GM23338 (cell line): Measurements from ENCODE around the gene TYMS. TPM values are rescaled to one million over a fixed set of nuclear protein-coding genes. Genes with fewer than 3 reads are reported as not detected.

Experiments used
- ATAC-seq: fragments of 200-7000 bp; cut with Tn5 transposase; 3 replicates; pipeline ENCODE4 v1.9.1; 2020
- DNase-seq: peaks from one replicate; pipeline ENCODE4 v3.0.0-alpha.2; 2015; ENCODE audit warnings: low spot score
- H2AFZ ChIP-seq: fragments of 200-600 bp; sonication (generic); 2 replicates; pipeline ENCODE4 v1.8.0; 2016; ENCODE audit warnings: antibody characterized with exemption, mild to moderate bottlenecking, moderate library complexity
- H3F3A ChIP-seq: fragments of 200-600 bp; sonication (generic); replicated peaks from 2 replicates; pipeline ENCODE4 v1.8.0; 2017; ENCODE audit warnings: antibody characterized with exemption, mixed run types, low read depth
- H3K27ac ChIP-seq: fragments of 200-600 bp; sonication (generic); 2 replicates; pipeline ENCODE4 v1.6.1; 2016; ENCODE audit warnings: low read depth
- H3K27me3 ChIP-seq: fragments of 200-600 bp; sonication (generic); 2 replicates; pipeline ENCODE4 v1.8.0; 2016; ENCODE audit warnings: mild to moderate bottlenecking, mixed run types, moderate library complexity; ENCODE audit not compliant: insufficient read depth
- H3K36me3 ChIP-seq: fragments of 200-600 bp; sonication (generic); 2 replicates; pipeline ENCODE4 v1.8.0; 2016; ENCODE audit warnings: mild to moderate bottlenecking; ENCODE audit not compliant: insufficient read depth
- H3K4me1 ChIP-seq: fragments of 200-600 bp; sonication (generic); 2 replicates; pipeline ENCODE4 v1.8.0; 2016; ENCODE audit warnings: mild to moderate bottlenecking, moderate library complexity; ENCODE audit not compliant: insufficient read depth
- H3K4me2 ChIP-seq: fragments of 200-600 bp; sonication (generic); 2 replicates; pipeline ENCODE4 v1.7.1; 2017; ENCODE audit warnings: mixed run types
- H3K4me3 ChIP-seq: fragments of 200-600 bp; sonication (generic); 2 replicates; pipeline ENCODE4 v1.6.1; 2016; ENCODE audit warnings: mixed run types
- H3K79me2 ChIP-seq: fragments of 200-600 bp; sonication (generic); replicated peaks from 2 replicates; pipeline ENCODE4 v1.8.0; 2017; ENCODE audit warnings: mild to moderate bottlenecking; ENCODE audit not compliant: insufficient read depth
- H3K9me2 ChIP-seq: fragments of 200-600 bp; sonication (generic); 2 replicates; pipeline ENCODE4 v1.8.0; 2017; ENCODE audit not compliant: insufficient read depth
- H4K20me1 ChIP-seq: fragments of 200-600 bp; sonication (generic); replicated peaks from 2 replicates; pipeline ENCODE4 v1.8.0; 2017; ENCODE audit warnings: mild to moderate bottlenecking; ENCODE audit not compliant: insufficient read depth
- H3K27ac Mint-ChIP-seq: 2 replicates; pipeline ENCODE4 v1.8.0; 2020; ENCODE audit warnings: inconsistent platforms, mild to moderate bottlenecking, moderate library complexity, mixed read lengths
- H3K27me3 Mint-ChIP-seq: 3 replicates; pipeline ENCODE4 v1.8.0; 2022; ENCODE audit warnings: low read depth, mild to moderate bottlenecking, moderate library complexity, mixed read lengths, inconsistent platforms; ENCODE audit not compliant: insufficient read depth, poor library complexity
- H3K36me3 Mint-ChIP-seq: 3 replicates; pipeline ENCODE4 v1.8.0; 2021; ENCODE audit warnings: low read depth, mild to moderate bottlenecking, inconsistent platforms, moderate library complexity, mixed read lengths
- H3K4me1 Mint-ChIP-seq: 3 replicates; pipeline ENCODE4 v1.8.0; 2020; ENCODE audit warnings: mild to moderate bottlenecking, inconsistent platforms, mixed read lengths
- H3K4me3 Mint-ChIP-seq: 3 replicates; pipeline ENCODE4 v1.8.0; 2021; ENCODE audit warnings: moderate library complexity, mild to moderate bottlenecking, inconsistent platforms, mixed read lengths
- H3K9me3 Mint-ChIP-seq: 3 replicates; pipeline ENCODE4 v1.8.0; 2020; ENCODE audit warnings: moderate library complexity, mild to moderate bottlenecking, inconsistent platforms, mixed read lengths
- CTCF ChIP-seq, 2 experiments: fragments of 200-600 bp in 1 of 2; sonication (generic) in 1 of 2; conservative IDR thresholded peaks; 2 replicates each; pipeline versions ENCODE4 v1.5.1 to v1.6.1; 2016 to 2017; ENCODE audit warnings: antibody characterized with exemption in 2 of 2, low read depth in 2 of 2, mild to moderate bottlenecking in 2 of 2, moderate library complexity in 1 of 2
- EZH2phosphoT487 ChIP-seq: fragments of 200-600 bp; sonication (generic); IDR thresholded peaks from one replicate; pipeline ENCODE4 v1.8.1; 2018; ENCODE audit warnings: antibody characterized with exemption; ENCODE audit not compliant: unreplicated experiment
- POLR2AphosphoS5 ChIP-seq: IDR thresholded peaks from 2 replicates; pipeline ENCODE4 v1.6.1; 2016; ENCODE audit warnings: antibody characterized with exemption, low read depth
- STAT1 ChIP-seq: IDR thresholded peaks from one replicate; pipeline ENCODE4 v1.6.1; 2016; ENCODE audit warnings: antibody characterized with exemption; ENCODE audit not compliant: unreplicated experiment
- ZNF114 ChIP-seq: fragments of 250-450 bp; sonication (Bioruptor Pico); IDR thresholded peaks from 2 replicates; pipeline ENCODE4 v1.5.0; 2020; ENCODE audit warnings: mild to moderate bottlenecking, moderate library complexity
- ZNF331 ChIP-seq: fragments of 250-450 bp; sonication (Bioruptor Pico); IDR thresholded peaks from 2 replicates; pipeline ENCODE4 v1.5.0; 2020; ENCODE audit warnings: low read depth, mild to moderate bottlenecking, moderate library complexity
- ZNF462 ChIP-seq: fragments of 250-450 bp; sonication (Bioruptor Pico); IDR thresholded peaks from 2 replicates; pipeline ENCODE4 v1.5.0; 2020; ENCODE audit warnings: mild to moderate bottlenecking, moderate library complexity
- polyA plus RNA-seq: library from polyadenylated mRNA; unstranded; fragments of >200 nt; fragmentation: Nextera tagmentation; extraction: Ambion mirVana; gene quantifications from 2 replicates; pipeline ENCODE4 v1.2.1, GENCODE V29; 2016
- total RNA-seq: library from RNA; depleted of rRNA; stranded (reverse); fragments of >200 nt; shearing (Covaris generic); gene quantifications from 2 replicates; pipeline ENCODE4 v1.2.3, GENCODE V29; 2014
- TF ChIP-seq, protein P1 (sequence below): IDR thresholded peaks from 2 replicates; pipeline ENCODE4 v1.6.1; 2016; ENCODE audit warnings: antibody characterized with exemption

TYMS gene
- total and polyA plus RNA-seq, 2 experiments from 2014 or later: 52.9 to 72.3 TPM

- Histone ChIP-seq H3K36me3 (peaks cover 46% of the 10 kb centered on the region), H3K27ac (no peak overlapping the region), H3K4me2 (no peak overlapping the region), H3K9me2 (no peaks in the 10 kb centered on the region), H3K27me3 (no peaks in the 10 kb centered on the region), H4K20me1 (no peaks in the 10 kb centered on the region; the same call in 1 of the 2 replicates), H3K4me1 (no peaks in the 10 kb centered on the region), H3K4me3 (no peak overlapping the region), H3F3A (peaks cover 7% of the 10 kb centered on the region; the same call in 1 of the 2 replicates), H3K79me2 (no peaks in the 10 kb centered on the region), H2AFZ (no peak overlapping the region)
- H3K4me3 Mint-ChIP-seq: no peak overlapping the region
- DNase-seq: no peak
- no peaks in the 10 kb centered on the region for H3K9me3 Mint-ChIP-seq
- peaks cover 5% of the 10 kb centered on the region; the same call in 2 of the 3 replicates for H3K4me1 Mint-ChIP-seq
- H3K36me3 Mint-ChIP-seq: peaks cover 85% of the 10 kb centered on the region
- no peak for ATAC-seq
- H3K27me3 Mint-ChIP-seq: peaks cover 21% of the 10 kb centered on the region
- TF ChIP-seq EZH2phosphoT487 (no peak), CTCF (conservative IDR thresholded peaks at IDR 0.05; ENCODE audit: low read depth in 2 of 2) (no peak), STAT1 (no peak), ZNF331 (CRISPR knock-in tag) (no peak)
- TF ChIP-seq, protein P1, sequence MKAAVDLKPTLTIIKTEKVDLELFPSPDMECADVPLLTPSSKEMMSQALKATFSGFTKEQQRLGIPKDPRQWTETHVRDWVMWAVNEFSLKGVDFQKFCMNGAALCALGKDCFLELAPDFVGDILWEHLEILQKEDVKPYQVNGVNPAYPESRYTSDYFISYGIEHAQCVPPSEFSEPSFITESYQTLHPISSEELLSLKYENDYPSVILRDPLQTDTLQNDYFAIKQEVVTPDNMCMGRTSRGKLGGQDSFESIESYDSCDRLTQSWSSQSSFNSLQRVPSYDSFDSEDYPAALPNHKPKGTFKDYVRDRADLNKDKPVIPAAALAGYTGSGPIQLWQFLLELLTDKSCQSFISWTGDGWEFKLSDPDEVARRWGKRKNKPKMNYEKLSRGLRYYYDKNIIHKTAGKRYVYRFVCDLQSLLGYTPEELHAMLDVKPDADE: no peak
- H3K27ac Mint-ChIP-seq: no peak overlapping the region
These were observed 17.9 kb downstream of the TYMS start for GRCh38 chr18:675307-675706.

GRCh38 chr18:676069-676468 lies 18.6 kb downstream of the TYMS start:
- Mint-ChIP-seq H3K36me3 (peaks cover 83% of the 10 kb centered on the region), H3K4me3 (no peak overlapping the region)
- TF ChIP-seq, protein P1: no peak
- TF ChIP-seq ZNF114 (CRISPR knock-in tag) (no peak), POLR2AphosphoS5 (no peak), ZNF462 (no peak), ZNF331 (CRISPR knock-in tag) (no peak)

More at GRCh38 chr18:676069-676468, 18.6 kb downstream of the TYMS start:
- Mint-ChIP-seq H3K4me1 (peaks cover 7% of the 10 kb centered on the region; the same call in 2 of the 3 replicates), H3K27me3 (peaks cover 21% of the 10 kb centered on the region), H3K27ac (no peak overlapping the region), H3K9me3 (no peaks in the 10 kb centered on the region)
- H3K79me2 ChIP-seq: no peaks in the 10 kb centered on the region
- peaks cover 38% of the 10 kb centered on the region for H3K36me3 ChIP-seq
- H2AFZ ChIP-seq: no peak overlapping the region
- ATAC-seq (no peak), DNase-seq (no peak)
- no peak overlapping the region for H3K4me3 ChIP-seq
- H3K4me1 ChIP-seq: no peaks in the 10 kb centered on the region
- H3K27me3 ChIP-seq: no peaks in the 10 kb centered on the region
- no peaks in the 10 kb centered on the region; the same call in 1 of the 2 replicates for H4K20me1 ChIP-seq
- no peak overlapping the region for H3K27ac ChIP-seq
- H3F3A ChIP-seq: peaks cover 3% of the 10 kb centered on the region; the same call in 1 of the 2 replicates
- H3K4me2 ChIP-seq: no peak overlapping the region
- H3K9me2 ChIP-seq: no peaks in the 10 kb centered on the region
